A549 (cell line): ENCODE results near the gene TEX13D.

ENCODE experiments used
- BHLHE40 ChIP-seq: IDR thresholded peaks from 2 replicates; pipeline ENCODE4 v1.6.1; 2012; ENCODE audit warnings: low read depth, low read length, inconsistent platforms
- ELK1 ChIP-seq: fragments of 150-350 bp; IDR thresholded peaks from 2 replicates; pipeline ENCODE4 v1.6.1; 2014; ENCODE audit warnings: low read depth, mild to moderate bottlenecking, low read length
- KDM1A ChIP-seq: fragments of 200-600 bp; sonication (generic); IDR thresholded peaks from 2 replicates; pipeline ENCODE4 v1.6.1; 2016; ENCODE audit warnings: low read depth, mild to moderate bottlenecking
- MYC ChIP-seq: IDR thresholded peaks from 2 replicates; pipeline ENCODE4 v1.6.1; 2012; ENCODE audit warnings: mild to moderate bottlenecking, inconsistent platforms, low read length, improper control_type of control experiment, borderline replicate concordance
- POLR2A ChIP-seq: IDR thresholded peaks from 2 replicates; pipeline ENCODE4 v1.6.1; 2012; ENCODE audit warnings: mild to moderate bottlenecking, low read length
- RARB ChIP-seq: fragments of 250-450 bp; sonication (Bioruptor Pico); IDR thresholded peaks from 2 replicates; pipeline ENCODE4 v1.8.0; 2021; ENCODE audit warnings: mild to moderate bottlenecking, moderate library complexity
- TF ChIP-seq, protein P1 (sequence below): fragments of >200 bp; sonication (Bioruptor Twin); formaldehyde crosslinking; IDR thresholded peaks from 3 replicates; pipeline ENCODE4 v1.5.1; 2016
- TF ChIP-seq, protein P2 (sequence below): IDR thresholded peaks from 2 replicates; pipeline ENCODE4 v1.6.1; 2012

DNA sequence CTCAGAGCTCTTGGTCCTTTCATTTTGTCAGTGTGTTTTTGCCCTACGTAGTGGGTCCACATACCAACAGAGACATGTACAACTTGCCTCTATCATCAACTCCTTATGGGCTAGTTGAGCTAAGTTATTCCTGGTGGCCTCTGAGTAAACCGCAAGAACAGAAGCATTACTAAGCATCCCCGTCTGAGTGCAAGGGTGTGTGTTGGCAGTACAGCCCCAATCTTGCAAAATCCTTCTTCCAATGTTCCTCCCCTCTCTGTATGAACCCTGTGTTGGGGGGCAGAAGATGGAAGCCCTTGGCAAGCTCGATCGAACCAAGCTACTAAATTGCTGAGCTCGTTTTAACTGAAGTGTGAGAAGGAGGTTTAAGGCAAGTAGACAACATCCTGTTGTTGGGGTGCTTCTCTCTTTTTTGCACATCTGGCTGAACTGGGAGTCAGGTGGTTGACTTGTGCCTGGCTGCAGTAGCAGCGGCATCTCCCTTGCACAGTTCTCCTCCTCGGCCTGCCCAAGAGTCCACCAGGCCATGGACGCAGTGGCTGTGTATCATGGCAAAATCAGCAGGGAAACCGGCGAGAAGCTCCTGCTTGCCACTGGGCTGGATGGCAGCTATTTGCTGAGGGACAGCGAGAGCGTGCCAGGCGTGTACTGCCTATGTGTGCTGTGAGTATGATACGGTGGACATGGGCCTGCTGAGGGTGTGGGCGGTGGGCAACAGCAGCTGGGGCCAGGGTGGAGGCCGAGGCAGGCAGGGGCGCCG, 13.8 kb downstream of the TEX13D start, which contains the start of gene SH2D1A:
- TF ChIP-seq, protein P1, sequence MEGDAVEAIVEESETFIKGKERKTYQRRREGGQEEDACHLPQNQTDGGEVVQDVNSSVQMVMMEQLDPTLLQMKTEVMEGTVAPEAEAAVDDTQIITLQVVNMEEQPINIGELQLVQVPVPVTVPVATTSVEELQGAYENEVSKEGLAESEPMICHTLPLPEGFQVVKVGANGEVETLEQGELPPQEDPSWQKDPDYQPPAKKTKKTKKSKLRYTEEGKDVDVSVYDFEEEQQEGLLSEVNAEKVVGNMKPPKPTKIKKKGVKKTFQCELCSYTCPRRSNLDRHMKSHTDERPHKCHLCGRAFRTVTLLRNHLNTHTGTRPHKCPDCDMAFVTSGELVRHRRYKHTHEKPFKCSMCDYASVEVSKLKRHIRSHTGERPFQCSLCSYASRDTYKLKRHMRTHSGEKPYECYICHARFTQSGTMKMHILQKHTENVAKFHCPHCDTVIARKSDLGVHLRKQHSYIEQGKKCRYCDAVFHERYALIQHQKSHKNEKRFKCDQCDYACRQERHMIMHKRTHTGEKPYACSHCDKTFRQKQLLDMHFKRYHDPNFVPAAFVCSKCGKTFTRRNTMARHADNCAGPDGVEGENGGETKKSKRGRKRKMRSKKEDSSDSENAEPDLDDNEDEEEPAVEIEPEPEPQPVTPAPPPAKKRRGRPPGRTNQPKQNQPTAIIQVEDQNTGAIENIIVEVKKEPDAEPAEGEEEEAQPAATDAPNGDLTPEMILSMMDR: no peak
- TF ChIP-seq BHLHE40: no peak
- TF ChIP-seq ELK1: no peak
- TF ChIP-seq MYC: no peak
- no peak for TF ChIP-seq POLR2A
- no peak for TF ChIP-seq RARB (CRISPR knock-in tag)
- TF ChIP-seq, protein P2, sequence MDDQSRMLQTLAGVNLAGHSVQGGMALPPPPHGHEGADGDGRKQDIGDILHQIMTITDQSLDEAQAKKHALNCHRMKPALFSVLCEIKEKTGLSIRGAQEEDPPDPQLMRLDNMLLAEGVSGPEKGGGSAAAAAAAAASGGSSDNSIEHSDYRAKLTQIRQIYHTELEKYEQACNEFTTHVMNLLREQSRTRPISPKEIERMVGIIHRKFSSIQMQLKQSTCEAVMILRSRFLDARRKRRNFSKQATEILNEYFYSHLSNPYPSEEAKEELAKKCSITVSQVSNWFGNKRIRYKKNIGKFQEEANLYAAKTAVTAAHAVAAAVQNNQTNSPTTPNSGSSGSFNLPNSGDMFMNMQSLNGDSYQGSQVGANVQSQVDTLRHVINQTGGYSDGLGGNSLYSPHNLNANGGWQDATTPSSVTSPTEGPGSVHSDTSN: no peak
- no peak for TF ChIP-seq KDM1A
